22Rv1 (cell line): ENCODE results near the gene LIN7B.

Source experiments
- CTCF ChIP-seq: fragments of 450-650 bp; IDR thresholded peaks from 2 replicates; pipeline ENCODE4 v1.5.1; 2017; ENCODE audit warnings: mild to moderate bottlenecking
- ZFX ChIP-seq: fragments of 450-650 bp; IDR thresholded peaks from 2 replicates; pipeline ENCODE4 v1.6.1; 2017; ENCODE audit warnings: antibody characterized with exemption, borderline replicate concordance

GRCh38 chr19:49119411-49120324 is 5.5 kb downstream of the LIN7B start, which contains the start of gene PPFIA3:
- TF ChIP-seq CTCF, result no peak
- no peak for TF ChIP-seq ZFX
